ENCODE data around the gene AP3B1. TPM values are rescaled to one million over a fixed set of nuclear protein-coding genes. Genes with fewer than 3 reads are reported as not detected.
A peak's percentile ranks its signal among the peaks of the same experiment; 100 is the strongest.

Gene AP3B1
- total RNA-seq, 1 experiment from 2014 or later, result 50.3 TPM

- DNase-seq (ENCODE audit: low spot score) (no peak), ATAC-seq (peak; percentile 68)
- no peak overlapping the region for H3K27ac Mint-ChIP-seq
- peaks cover 45% of the 10 kb centered on the region for H3K36me3 Mint-ChIP-seq
- POLR2A ChIA-PET, result no interaction called here
- H3K4me1 Mint-ChIP-seq, result no peaks in the 10 kb centered on the region
- H3K9me3 Mint-ChIP-seq, result peaks cover 22% of the 10 kb centered on the region
- no peak overlapping the region for H3K4me3 Mint-ChIP-seq
- TF ChIP-seq TEAD1 (CRISPR knock-in tag; IDR thresholded peaks at IDR 0.05), result no peak
- no peak for TF ChIP-seq FOXP4 (CRISPR knock-in tag; IDR thresholded peaks at IDR 0.05)
- no peak for TF ChIP-seq CREB1 (CRISPR knock-in tag; IDR thresholded peaks at IDR 0.05)
- TF ChIP-seq E2F5 (CRISPR knock-in tag; IDR thresholded peaks at IDR 0.05), result no peak
- no peak for TF ChIP-seq USF1 (CRISPR knock-in tag; IDR thresholded peaks at IDR 0.05)
- TF ChIP-seq ZNF263 (CRISPR knock-in tag; IDR thresholded peaks at IDR 0.05; ENCODE audit: low read depth), result no peak
- no peak for TF ChIP-seq ETV6 (CRISPR knock-in tag; IDR thresholded peaks at IDR 0.05)
- TF ChIP-seq ATF3 (CRISPR knock-in tag; conservative IDR thresholded peaks at IDR 0.05), result no peak
- CTCF ChIA-PET, result no interaction called here
- no peaks in the 10 kb centered on the region for H3K27me3 Mint-ChIP-seq (ENCODE audit: low read depth)
Observed at GRCh38 chr5:78157001-78157400, 137.5 kb downstream of the AP3B1 start.

- no peak overlapping the region for H3K4me3 Mint-ChIP-seq
- POLR2A ChIA-PET, result no interaction called here
- H3K9me3 Mint-ChIP-seq, result peaks cover 18% of the 10 kb centered on the region
- CTCF ChIA-PET, result no interaction called here
- no peaks in the 10 kb centered on the region for H3K27me3 Mint-ChIP-seq (ENCODE audit: low read depth)
- H3K27ac Mint-ChIP-seq, result no peak overlapping the region
- ATAC-seq (no peak), DNase-seq (ENCODE audit: low spot score) (no peak)
- TF ChIP-seq E2F1 (CRISPR knock-in tag; IDR thresholded peaks at IDR 0.05) (no peak), CDX4 (CRISPR knock-in tag; IDR thresholded peaks at IDR 0.05; ENCODE audit: borderline replicate concordance) (no peak), SOX15 (CRISPR knock-in tag; IDR thresholded peaks at IDR 0.05) (no peak), USF1 (CRISPR knock-in tag; IDR thresholded peaks at IDR 0.05) (no peak), CREB1 (CRISPR knock-in tag; IDR thresholded peaks at IDR 0.05) (no peak), SMAD3 (CRISPR knock-in tag; IDR thresholded peaks at IDR 0.05; ENCODE audit: borderline replicate concordance) (no peak), TEAD1 (CRISPR knock-in tag; IDR thresholded peaks at IDR 0.05) (no peak), NR1H2 (CRISPR knock-in tag; IDR thresholded peaks at IDR 0.05) (no peak), SP1 (CRISPR knock-in tag; conservative IDR thresholded peaks at IDR 0.05) (no peak), GABPB1 (CRISPR knock-in tag; IDR thresholded peaks at IDR 0.05) (no peak), ZNF532 (CRISPR knock-in tag; IDR thresholded peaks at IDR 0.05; ENCODE audit: borderline replicate concordance) (no peak), ZBTB21 (CRISPR knock-in tag; IDR thresholded peaks at IDR 0.05; ENCODE audit: borderline replicate concordance) (no peak), GRHL2 (CRISPR knock-in tag; IDR thresholded peaks at IDR 0.05; ENCODE audit: insufficient replicate concordance, severe bottlenecking) (no peak), ZNF396 (CRISPR knock-in tag; IDR thresholded peaks at IDR 0.05; ENCODE audit: borderline replicate concordance) (no peak), ESRRA (CRISPR knock-in tag; IDR thresholded peaks at IDR 0.05; ENCODE audit: borderline replicate concordance) (no peak), JAZF1 (CRISPR knock-in tag; IDR thresholded peaks at IDR 0.05) (no peak), JUN (CRISPR knock-in tag; IDR thresholded peaks at IDR 0.05) (no peak)
- H3K36me3 Mint-ChIP-seq, result peaks cover 41% of the 10 kb centered on the region
- H3K4me1 Mint-ChIP-seq, result no peaks in the 10 kb centered on the region
Observed at GRCh38 chr5:78151594-78152271, 142.8 kb downstream of the AP3B1 start.
